GM18502 (cell line): ENCODE results near the gene SLC35A3.
"Not testable (repeated sequence)": the region's sequence is repeated elsewhere in the genome, so short reads cannot be mapped to it uniquely, and the experiment has no call there.

Experiments used
- ATAC-seq: cut with Tn5 transposase; IDR thresholded peaks from one replicate; pipeline ENCODE4 v1.9.1; 2021; ENCODE audit warnings: mild to moderate bottlenecking; ENCODE audit not compliant: unreplicated experiment, poor library complexity

Gene SLC35A3

DNA sequence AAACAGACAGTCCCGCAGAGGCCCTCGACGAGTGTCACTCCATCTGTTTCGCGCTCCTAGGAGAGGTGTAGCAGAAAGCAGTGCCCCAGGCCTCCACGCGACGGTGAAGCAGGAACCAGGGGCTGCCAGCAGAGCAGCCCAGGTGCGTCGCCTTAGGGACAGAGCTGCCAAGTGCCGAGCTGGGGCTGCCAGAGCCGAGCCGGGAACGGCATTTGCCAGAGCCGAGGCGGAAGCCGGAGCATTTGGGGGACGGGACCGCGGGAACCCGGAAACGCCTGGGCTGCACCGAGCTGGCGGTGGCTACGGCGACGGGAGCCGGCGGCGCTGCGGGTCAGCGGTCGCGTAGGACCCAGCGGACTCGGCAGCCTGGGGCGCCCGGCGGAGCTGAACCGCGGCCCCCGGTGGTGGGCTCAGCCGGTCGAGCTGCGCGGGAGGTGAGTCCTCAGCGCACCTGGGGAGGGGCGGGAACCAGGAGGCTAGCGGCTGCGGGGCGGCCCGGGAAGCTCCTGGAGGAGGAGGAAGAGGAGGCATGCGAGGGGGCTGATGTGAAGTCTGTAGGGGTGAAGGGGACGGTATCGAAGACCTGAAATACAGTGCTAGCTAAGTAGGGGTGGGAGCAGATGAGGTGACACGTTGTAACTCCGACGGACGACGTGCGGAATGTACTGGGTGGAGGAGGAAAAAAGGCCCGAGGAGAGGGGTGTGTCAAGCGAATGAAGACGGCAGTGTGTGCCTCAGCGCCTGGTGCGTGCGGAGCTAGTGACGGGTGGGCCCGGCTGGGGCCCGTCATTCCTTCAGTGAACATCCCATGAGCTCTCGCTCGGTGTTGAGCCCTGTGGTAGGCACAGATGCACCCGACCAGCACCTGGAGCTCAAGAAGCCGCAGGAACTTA lies at the start of gene SLC35A3:
Gene SLC35A3, plus strand, starts transcription at position 268 of the 893 bp plus-strand sequence. CDS start 23,559 bp downstream, outside the sequence.
- ATAC-seq = peak; percentile 90

DNA sequence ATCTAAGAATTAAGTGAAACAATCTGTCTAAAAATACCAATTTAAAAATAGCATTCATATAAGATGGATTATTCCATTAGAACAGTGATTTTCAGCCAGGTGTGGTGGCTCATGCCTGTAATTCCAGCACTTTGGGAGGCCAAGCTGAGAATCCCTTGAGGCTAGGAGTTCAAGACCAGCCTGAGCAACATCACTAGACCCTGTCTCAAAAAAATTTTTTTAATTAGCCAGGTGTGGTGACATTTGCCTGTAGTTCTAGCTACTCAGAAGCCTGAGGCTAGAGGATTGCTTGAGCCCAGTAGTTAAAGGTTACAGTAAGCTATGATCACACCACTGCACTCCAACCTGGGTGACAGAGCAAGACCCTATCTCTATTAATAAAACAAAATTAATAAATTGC lies 35.0 kb upstream of the SLC35A3 start:
- no peak for ATAC-seq

DNA sequence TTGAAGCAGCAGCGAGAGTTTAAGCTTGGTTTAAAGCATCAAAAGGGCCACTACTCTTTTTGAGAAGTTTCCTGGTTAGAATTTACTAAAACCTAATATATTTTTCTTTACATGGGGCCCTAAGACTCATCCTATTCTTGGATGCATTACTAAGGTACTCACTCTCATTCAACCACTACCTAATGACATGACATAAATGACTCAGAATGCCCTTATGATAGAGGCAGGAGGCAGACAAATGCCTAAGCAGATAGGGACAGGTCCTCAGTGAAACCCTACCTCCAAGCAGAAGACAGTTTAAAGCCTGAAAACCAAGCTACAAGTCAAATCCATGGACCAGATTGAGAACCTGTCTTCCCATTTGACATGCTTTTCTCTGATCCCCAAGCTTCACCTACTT lies 34.3 kb upstream of the SLC35A3 start:
- no peak for ATAC-seq

DNA sequence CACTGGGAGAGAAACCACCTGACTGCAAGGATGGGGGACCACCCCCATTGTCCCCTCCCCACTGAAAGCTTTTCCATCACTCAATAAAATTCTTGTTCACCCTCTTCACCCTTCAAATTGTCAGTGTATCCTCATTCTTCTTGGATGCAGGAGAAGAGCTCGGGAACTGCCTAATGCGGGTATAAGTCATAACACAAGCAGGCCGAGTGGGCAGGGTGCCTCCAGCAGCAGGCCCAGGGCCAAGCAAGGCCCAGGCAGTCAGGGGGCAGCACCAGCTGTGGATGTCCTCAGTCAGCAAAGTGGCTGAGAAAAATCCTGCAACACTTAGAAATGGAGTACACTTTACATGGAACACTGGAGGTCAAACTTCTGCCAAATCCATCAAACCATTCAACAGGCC lies 33.7 kb upstream of the SLC35A3 start:
- ATAC-seq = no peak

DNA sequence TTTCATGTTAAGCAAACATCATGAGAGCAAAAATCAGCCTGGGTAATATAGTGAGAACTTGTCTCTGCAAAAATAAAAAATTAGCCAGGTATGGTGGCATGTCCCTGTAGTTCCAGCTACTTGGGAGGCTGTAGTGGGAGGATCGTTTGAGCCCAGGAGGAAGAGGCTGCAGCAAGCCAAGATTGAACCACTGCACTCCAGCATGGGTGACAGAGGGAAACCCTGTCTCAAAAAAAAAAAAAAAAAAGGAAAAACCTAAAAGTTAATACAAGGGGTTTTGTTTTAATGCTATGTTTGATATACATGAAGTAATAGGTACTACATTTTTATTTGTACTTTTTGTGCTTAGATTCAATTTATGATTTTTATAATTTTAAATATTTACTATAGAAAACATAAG lies 27.1 kb upstream of the SLC35A3 start:
- ATAC-seq = no peak

DNA sequence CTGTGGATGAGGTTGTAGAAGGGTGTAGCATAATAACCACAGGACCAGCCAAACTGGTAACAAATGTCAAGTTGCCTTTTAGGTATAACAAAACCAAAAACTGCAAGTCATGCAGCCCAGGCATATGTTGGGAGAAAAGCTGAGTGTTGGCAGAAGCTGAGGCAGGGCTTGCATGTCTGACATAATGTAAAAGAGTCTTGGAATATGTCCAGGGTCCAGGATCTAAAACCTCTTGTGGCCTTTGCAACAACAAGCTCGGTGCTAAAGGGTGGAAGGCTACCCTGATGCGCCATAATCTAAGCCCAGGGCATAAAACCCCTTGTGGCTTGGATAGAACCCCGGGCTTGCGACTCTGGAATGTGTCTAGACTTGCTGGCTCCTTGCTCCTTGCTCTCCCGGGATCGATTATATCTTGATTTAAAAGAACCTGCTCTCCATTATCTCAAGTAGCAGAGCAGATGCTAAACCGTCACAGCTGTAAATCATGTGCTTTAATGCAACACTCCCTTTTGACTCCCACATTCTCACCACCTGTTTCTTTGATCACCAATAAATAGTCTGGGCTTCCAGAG lies 26.5 kb upstream of the SLC35A3 start:
- ATAC-seq = no peak

DNA sequence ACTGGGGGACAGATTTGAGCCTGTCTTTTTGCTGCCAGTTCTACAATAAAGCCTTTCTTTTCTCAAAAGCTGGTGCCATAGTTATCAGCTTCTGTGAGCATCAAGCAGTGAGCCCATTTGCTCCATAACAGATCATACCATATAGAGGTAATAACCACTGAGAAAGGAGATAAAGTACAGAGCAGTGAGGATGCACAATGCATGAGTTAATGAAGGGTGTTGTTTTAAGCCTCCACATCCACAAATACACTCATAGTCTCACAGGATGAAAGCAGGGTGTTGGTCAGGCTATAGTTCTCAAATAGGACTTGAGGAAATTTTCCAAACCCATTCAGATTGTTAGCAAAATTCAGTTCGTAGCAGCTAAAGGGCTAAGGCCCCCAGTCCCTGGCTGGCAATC lies 25.6 kb upstream of the SLC35A3 start:
- ATAC-seq = no peak

DNA sequence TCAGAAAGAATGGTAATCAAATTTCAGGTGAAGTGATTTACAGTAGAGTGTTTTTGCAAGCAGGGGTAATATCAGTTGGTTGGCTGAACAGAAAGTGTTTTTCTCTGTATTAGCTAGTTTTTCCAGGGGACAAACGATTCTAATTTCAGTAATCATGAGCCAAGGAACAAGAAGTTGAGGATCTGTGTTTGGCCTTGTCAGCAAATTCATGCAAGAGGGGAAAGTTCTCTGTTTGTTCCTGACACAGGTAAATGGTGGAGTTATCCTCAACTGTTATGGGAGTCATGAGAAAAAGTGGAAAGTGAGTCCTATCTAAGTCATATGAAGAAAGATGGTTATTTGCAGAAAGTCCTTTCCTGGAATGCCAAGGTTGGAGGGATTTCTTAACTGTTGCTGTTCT lies 24.6 kb upstream of the SLC35A3 start:
- ATAC-seq = no peak

DNA sequence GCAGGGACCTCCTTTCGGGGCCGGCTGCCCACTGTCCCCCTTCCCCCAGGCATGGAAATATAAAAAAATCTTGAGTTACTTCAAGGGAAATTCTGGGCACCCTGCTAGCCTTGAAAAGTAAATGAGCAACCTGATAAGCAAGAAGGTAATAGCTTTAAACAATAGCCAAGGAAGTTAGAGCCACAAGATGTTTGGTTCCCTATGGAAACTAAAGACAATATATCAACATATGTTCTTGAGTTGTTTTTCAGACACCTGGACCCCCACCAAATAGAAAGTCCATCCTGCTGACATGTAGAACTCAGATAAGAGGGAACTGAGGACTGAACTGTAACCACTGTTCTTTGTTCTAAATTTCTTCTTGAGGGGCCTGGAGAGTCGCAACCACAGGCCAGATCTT lies 19.3 kb upstream of the SLC35A3 start:
- no peak for ATAC-seq

DNA sequence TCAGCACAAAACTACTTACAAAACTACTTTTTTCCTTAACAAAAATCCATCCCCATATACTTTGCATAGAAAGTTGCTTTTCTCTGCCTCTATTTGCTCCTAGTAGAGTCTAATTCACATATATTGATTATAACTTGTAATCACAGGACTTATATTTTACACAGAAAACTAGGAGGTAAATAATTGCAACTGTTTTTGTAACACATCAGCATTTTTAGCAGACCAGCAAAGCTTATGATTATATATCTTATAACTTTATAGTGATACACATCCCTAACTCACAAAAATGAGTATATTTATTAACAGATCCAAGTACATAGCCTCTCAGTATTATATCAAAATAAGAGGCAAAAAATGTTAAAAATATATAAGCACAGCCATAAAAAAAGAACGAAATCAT lies 17.3 kb upstream of the SLC35A3 start:
- ATAC-seq = no peak

DNA sequence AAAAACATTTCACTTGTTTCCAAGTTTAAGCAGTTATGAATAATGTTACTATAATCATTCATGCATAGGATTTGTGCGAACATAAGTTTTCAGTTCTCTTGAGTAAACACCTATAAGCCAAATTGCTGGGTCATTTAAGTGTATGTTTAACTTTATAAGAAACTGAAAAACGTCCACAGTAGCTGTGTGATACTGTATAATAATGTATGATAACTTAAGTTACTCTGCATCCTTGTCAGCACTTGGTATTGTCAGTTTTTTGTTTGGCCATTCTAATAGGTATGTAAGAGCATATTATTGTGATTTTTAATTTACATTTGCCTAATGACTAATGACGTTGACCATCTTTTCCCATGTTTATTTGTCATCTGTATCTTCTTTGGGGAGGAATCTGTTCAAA lies 14.4 kb upstream of the SLC35A3 start:
- no peak for ATAC-seq

DNA sequence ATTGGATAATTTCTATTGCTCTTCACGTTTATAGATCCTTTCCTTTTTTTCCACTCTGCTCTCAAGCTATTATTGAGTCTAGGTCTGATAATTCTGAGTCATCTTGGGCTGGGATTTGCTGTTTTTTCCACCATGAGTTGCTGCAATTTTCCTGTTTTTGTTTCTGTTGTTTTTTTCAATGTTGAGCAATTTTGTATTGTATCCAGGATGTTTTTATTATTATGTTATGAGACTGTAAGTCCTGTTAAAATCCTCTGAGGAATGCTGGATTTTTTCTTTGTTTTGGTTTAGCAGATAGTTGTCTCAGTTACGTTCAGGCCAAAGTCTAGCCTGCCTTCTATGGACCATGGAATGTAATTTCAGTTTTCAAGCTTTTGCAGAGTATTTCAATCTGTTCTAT lies 13.0 kb upstream of the SLC35A3 start:
- no peak for ATAC-seq

DNA sequence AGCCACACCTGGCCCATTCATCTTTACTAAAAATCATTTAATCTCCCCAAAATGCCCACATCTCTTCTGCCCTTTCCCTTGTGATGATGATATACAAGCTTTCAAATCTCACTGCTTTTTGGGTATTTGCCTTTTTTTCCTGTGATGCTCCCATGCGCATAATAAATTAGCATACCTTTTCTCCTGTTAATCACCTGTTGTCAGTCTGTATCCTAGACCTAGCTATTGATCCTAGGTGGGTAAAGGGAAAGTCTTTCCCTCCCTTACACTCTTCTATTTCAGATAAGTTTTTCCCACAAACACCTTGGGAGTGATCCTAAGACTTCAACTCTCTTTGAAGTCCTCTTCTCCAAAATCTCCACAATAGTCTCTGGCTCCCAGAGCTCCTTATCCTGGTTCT lies 12.0 kb upstream of the SLC35A3 start:
- no peak for ATAC-seq

DNA sequence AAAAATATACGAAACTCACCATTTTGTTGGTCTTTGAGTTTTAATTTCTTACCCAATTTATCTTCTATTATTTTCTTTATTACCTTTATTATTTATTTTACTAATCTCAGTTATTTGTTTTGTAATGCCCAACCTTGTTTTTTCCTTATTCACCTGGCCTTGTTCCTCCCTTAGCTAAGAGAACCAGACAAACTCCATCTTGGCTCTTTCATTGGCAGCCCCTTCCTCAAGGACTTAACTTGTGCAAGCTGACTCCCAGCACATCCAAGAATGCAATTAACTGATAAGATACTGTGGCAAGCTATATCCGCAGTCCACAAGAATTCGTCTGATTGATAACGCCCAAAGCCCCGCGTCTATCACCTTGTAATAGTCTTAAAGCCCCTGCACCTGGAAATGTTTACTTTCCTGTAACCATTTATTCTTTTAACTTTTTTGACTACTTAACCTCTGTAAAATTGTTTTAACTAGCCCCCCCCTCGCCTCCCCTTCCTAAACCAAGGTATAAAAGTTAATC lies 10.5 kb upstream of the SLC35A3 start:
- not testable (repeated sequence) for ATAC-seq

DNA sequence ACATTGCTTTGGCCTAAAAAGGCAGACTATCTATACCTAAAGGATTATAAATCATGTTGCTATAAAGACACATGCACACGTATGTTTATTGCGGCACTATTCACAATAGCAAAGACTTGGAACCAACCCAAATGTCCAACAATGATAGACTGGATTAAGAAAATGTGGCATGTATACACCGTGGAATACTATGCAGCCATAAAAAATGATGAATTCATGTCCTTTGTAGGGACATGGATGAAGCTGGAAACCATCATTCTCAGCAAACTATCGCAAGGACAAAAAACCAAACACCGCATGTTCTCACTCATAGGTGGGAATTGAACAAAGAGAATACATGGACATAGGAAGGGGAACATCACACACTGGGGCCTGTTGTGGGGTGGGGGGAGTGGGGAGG lies 9.5 kb upstream of the SLC35A3 start:
- not testable (repeated sequence) for ATAC-seq

DNA sequence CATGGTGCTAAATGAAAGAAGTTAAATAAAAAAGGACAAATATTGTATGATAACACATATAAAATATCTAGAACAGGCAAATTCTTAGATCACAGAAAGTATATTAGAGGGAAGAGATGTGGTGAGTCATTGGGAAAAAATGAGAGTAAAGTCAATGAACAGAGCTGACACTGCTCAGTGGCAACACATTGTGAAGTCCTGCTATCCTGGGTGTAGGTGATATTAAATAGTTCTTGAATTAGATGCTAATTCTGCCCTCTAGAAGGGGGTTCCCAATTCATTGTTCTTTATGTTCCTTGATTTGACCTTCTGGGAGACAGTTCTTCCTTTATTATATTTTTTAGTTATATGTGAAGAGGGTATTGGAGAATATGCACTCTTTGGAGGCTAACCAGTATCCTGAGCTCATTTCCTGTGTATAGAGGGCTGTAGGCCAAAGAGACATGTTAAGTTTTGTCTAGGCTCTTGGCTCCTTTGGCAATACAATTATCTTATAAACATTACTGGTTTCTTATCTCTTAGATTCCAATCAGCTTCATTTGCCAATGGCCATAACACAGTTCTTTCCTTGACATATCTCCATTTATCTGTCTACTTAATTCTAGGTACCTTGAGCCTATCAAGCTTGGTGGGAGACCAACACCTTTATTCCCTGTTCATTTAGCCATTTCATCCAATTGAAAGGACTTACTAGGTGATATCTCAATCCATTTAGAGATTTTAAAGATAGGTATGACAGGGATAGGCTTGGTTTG lies 6.6 kb upstream of the SLC35A3 start:
- ATAC-seq = no peak

DNA sequence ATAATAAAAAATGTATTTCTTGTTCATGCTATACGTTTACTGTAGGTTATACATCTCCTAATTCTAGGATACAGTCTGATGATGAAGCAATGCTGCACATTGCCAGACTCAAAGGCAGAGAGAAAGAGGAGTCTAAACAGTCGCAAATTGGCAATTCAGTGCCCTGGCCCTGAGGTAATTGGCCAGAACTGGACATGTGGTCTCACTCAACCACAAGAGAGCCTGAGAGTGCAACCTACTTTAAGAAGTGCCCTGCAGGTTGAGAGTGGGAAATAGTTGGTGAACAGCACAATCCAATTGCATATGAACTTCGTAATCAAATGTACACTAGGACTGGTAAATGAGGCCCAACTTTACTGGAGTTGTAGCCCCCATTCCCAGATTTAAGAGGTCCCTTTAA lies 5.0 kb upstream of the SLC35A3 start:
- no peak for ATAC-seq

DNA sequence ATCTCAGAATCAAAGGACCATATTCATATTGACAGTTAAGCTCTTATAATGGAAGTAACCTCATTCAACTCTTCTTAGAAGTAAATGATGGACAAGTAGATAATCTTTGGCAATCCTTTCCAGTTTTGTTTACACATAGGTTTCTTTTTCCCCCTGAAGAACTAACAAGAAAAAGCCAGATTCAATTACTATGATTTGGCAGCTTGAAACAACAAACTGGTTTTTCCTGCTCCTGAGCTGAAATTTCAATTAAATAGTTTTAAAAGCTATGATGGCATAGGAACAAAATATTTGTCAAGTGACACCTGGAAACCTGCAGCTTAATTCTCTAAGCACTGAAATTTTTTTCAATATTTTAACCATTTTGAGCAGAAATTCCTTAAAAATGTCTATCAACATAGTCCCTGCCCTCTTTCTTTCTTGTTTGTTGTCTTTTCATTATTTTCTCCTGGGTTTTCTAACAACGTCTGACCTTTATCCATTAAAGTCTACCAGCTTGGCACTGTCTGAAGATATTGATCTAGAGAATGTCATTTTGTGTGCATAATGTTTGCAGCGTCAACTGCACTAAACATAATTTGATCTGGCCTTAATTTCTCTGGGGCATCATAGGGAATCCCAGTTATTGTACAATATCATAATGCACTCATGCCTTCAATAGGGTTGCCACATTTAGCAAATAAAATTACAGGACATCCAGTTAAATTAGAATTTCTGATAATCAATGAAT lies 4.0 kb upstream of the SLC35A3 start:
- no peak for ATAC-seq

DNA sequence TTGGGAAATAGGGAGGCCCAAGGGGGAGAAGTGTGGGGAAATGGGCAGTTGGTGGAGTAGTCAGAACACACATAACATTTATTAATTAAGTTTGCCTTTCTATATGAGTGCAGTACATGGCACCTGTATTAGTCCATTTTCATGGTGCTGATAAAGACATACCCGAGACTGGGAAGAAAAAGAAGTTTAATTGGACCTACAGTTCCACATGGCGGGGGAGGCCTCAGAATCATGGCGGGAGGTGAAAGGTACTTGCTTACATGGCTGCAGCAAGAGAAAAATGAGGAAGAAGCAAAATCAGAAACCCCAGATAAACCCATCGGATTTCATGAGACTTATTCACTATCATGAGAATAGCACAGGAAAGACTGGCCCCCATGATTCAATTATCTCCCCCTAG lies 1.6 kb upstream of the SLC35A3 start:
- ATAC-seq = no peak

DNA sequence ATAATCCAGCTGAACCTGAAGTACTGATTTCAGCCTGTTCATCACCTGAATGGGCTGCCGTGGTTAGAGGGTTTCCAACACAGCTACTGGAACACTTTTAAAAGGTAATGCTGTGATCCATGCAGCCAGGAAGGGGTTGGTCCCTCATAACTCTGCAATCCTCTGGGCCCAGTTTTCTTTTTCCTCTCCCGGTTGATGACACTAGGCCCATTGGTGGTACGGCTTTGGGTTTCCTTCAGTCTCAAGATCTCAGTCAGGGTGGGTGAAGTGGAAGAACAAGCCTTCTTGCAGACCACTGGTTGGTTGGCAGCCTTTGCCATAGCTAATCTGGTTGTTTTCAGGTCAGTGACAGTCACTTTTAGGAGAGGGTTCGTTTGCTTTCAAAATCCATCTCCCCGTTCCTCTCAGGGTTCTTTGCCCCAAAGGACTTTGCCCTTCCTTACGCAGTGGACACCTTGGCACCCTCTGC lies 502 bp upstream of the SLC35A3 start:
- ATAC-seq = no peak
